Measurements from ENCODE around the gene PTPRA.

DNA sequence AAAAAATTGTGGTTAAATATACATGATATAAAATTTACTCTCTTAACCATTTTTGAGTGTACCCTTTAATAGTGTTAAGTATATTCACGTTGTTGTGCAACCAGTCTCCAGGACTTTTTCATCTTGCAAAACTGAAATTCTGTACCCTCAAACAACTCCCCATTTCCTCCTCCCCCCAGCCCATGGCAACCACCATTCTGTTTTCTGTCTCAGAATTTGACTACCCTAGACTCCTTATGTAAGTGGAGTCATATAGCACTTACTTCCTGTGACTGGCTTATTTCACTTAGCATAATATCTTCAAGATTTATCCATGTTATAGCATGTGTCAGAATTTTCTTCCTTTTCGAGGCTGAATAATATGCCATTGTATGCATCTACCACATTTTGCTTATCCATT lies 27.7 kb upstream of the PTPRA start:
- no peak for TF ChIP-seq POLR2A (IDR thresholded peaks at IDR 0.05)
- TF ChIP-seq CTCF (IDR thresholded peaks at IDR 0.05), result no peak

Data from thyroid gland (tissue), 4 donors.